Calu3 (cell line): ENCODE data around the gene SETD2. TPM values are rescaled to one million over a fixed set of nuclear protein-coding genes. Genes with fewer than 3 reads are reported as not detected.

Experiments
- BruUV-seq: library from RNA; stranded (reverse); fragments of 400-500 nt; replicated peaks from 2 replicates; lab custom pipeline; 2021; lab: Mats Ljungman, UMichigan
- CTCF ChIA-PET: fragments of 300-600 bp; sonication (Branson Sonifier 250); formaldehyde crosslinking; loops from one replicate; lab custom pipeline; 2022; ENCODE audit warnings: antibody characterized with exemption; lab: Charles Lee
- DNase-seq: peaks from one replicate; pipeline ENCODE4 v3.0.0; 2022
- H3K27ac Mint-ChIP-seq: one replicate; pipeline ENCODE4 v1.8.0; 2022; ENCODE audit warnings: mixed read lengths; ENCODE audit not compliant: unreplicated experiment
- H3K27me3 Mint-ChIP-seq: one replicate; pipeline ENCODE4 v1.8.0; 2022; ENCODE audit warnings: mixed read lengths; ENCODE audit not compliant: unreplicated experiment
- H3K36me3 Mint-ChIP-seq: one replicate; pipeline ENCODE4 v1.8.0; 2022; ENCODE audit warnings: mild to moderate bottlenecking, moderate library complexity, mixed read lengths; ENCODE audit not compliant: insufficient read depth, unreplicated experiment
- H3K4me1 Mint-ChIP-seq: one replicate; pipeline ENCODE4 v1.8.0; 2022; ENCODE audit warnings: mild to moderate bottlenecking, low read depth, mixed read lengths; ENCODE audit not compliant: unreplicated experiment
- H3K4me3 Mint-ChIP-seq: one replicate; pipeline ENCODE4 v1.8.0; 2022; ENCODE audit warnings: mild to moderate bottlenecking, low read depth, moderate library complexity, mixed read lengths; ENCODE audit not compliant: unreplicated experiment
- H3K9me3 Mint-ChIP-seq: one replicate; pipeline ENCODE4 v1.8.0; 2022; ENCODE audit warnings: low read depth, mixed read lengths; ENCODE audit not compliant: unreplicated experiment
- CTCF ChIP-seq: fragments of 200-600 bp; IDR thresholded peaks from one replicate; pipeline ENCODE4 v1.8.0; 2022; ENCODE audit warnings: antibody characterized with exemption; ENCODE audit not compliant: unreplicated experiment
- intact Hi-C: fragments of 100-400 bp; cut with micrococcal nuclease; formaldehyde crosslinking; loops from one replicate; pipeline ENCODE4 v1.10.0; 2022; ENCODE audit not compliant: unreplicated experiment
- total RNA-seq: library from RNA; stranded (reverse); gene quantifications from 2 replicates; pipeline ENCODE4 v1.2.3, GENCODE V29; 2022

The SETD2 gene
- total RNA-seq, 1 experiment from 2014 or later: 39.2 TPM

- BruUV-seq: no TSS peak
- CTCF ChIA-PET: no interaction called here
- DNase-seq: no peak
- Mint-ChIP-seq H3K27ac (no peak overlapping the region), H3K27me3 (no peaks in the 10 kb centered on the region), H3K4me1 (no peaks in the 10 kb centered on the region), H3K36me3 (peaks cover 45% of the 10 kb centered on the region), H3K9me3 (no peaks in the 10 kb centered on the region), H3K4me3 (no peak overlapping the region)
- intact Hi-C loops: no loop called here
- TF ChIP-seq CTCF: no peak
These were observed 162.8 kb downstream of the SETD2 start for GRCh38 chr3:47000922-47001730.

- CTCF ChIA-PET: no interaction called here
- no peak for TF ChIP-seq CTCF
- H3K27me3 Mint-ChIP-seq: no peaks in the 10 kb centered on the region
- H3K4me1 Mint-ChIP-seq: no peaks in the 10 kb centered on the region
- no peaks in the 10 kb centered on the region for H3K9me3 Mint-ChIP-seq
- DNase-seq: no peak
- H3K36me3 Mint-ChIP-seq: peaks cover 49% of the 10 kb centered on the region
- no peak overlapping the region for H3K27ac Mint-ChIP-seq
- no peak overlapping the region for H3K4me3 Mint-ChIP-seq
- BruUV-seq: no TSS peak
- intact Hi-C loops: no loop called here
These were observed 163.6 kb downstream of the SETD2 start for GRCh38 chr3:47000198-47000815.

- peaks cover 49% of the 10 kb centered on the region for H3K36me3 Mint-ChIP-seq
- no peaks in the 10 kb centered on the region for H3K9me3 Mint-ChIP-seq
- no peaks in the 10 kb centered on the region for H3K27me3 Mint-ChIP-seq
- H3K4me1 Mint-ChIP-seq: no peaks in the 10 kb centered on the region
- intact Hi-C loops: loop anchor here (5.0 kb wide), 1 partner anchor 77 kb away; no protein-coding TSS in a partner anchor
- no peak for TF ChIP-seq CTCF
- no peak overlapping the region for H3K27ac Mint-ChIP-seq
- no peak overlapping the region for H3K4me3 Mint-ChIP-seq
- BruUV-seq: no TSS peak
- CTCF ChIA-PET: no interaction called here
- no peak for DNase-seq
These were observed 164.3 kb downstream of the SETD2 start for GRCh38 chr3:46999516-47000197.

- no peaks in the 10 kb centered on the region for H3K27me3 Mint-ChIP-seq
These were observed 164.9 kb downstream of the SETD2 start for GRCh38 chr3:46998852-46999515.

More at GRCh38 chr3:46998852-46999515, 164.9 kb downstream of the SETD2 start:
- CTCF ChIA-PET: no interaction called here
- BruUV-seq: no TSS peak
- intact Hi-C loops: loop anchor here (5.0 kb wide), 1 partner anchor 77 kb away; no protein-coding TSS in a partner anchor
- Mint-ChIP-seq H3K9me3 (no peaks in the 10 kb centered on the region), H3K27ac (no peak overlapping the region), H3K36me3 (peaks cover 48% of the 10 kb centered on the region), H3K4me3 (no peak overlapping the region), H3K4me1 (no peaks in the 10 kb centered on the region)
- TF ChIP-seq CTCF: no peak
- DNase-seq: no peak
